ENCODE measurements around the gene BTBD19. TPM values are rescaled to one million over a fixed set of nuclear protein-coding genes. Genes with fewer than 3 reads are reported as not detected.

Gene BTBD19
- total and polyA plus RNA-seq, 9 of the 15 experiments (the other 6 are each of a cell fraction or from before 2014, with no cell fraction given): 0.22 to 2.0 (median 0.95) TPM

DNA sequence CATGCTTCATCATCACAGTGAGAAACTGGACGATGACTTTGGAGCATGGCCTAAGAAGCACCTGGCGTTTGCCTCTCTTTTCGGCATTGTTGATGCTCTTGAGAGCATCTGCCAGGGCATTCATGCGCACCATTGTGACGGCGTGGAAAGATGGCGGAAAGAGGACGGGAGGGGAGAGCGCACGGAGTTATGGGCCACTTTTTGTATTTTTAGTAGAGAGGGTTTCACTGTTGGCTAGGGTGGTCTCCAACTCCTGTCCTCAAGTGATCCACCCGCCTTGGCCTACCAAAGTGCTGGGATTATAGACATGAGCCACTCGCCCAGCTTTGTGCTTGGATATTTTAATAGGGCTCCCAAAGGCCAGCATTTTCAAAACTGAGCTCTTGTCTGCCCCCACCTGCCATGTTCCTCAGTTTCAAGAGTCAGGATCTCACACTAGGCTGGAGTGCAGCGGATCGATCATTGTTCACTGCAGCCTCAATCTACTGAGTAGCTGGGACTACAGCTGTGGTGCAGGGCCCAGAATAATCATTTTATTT lies 27.7 kb upstream of the BTBD19 start (continued):
- TF ChIP-seq, protein P1, sequence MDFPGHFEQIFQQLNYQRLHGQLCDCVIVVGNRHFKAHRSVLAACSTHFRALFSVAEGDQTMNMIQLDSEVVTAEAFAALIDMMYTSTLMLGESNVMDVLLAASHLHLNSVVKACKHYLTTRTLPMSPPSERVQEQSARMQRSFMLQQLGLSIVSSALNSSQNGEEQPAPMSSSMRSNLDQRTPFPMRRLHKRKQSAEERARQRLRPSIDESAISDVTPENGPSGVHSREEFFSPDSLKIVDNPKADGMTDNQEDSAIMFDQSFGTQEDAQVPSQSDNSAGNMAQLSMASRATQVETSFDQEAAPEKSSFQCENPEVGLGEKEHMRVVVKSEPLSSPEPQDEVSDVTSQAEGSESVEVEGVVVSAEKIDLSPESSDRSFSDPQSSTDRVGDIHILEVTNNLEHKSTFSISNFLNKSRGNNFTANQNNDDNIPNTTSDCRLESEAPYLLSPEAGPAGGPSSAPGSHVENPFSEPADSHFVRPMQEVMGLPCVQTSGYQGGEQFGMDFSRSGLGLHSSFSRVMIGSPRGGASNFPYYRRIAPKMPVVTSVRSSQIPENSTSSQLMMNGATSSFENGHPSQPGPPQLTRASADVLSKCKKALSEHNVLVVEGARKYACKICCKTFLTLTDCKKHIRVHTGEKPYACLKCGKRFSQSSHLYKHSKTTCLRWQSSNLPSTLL (IDR thresholded peaks at IDR 0.05): no peak
- TF ChIP-seq SRF (CRISPR knock-in tag; IDR thresholded peaks at IDR 0.05): no peak
- peak; percentile 63 for TF ChIP-seq SUPT5H (IDR thresholded peaks at IDR 0.05)
- peak; percentile 41; the same call in 1 of the 2 replicates for TF ChIP-seq MYNN (IDR thresholded peaks at IDR 0.05)
- no peak for TF ChIP-seq MYNN (CRISPR knock-in tag; IDR thresholded peaks at IDR 0.05)
- TF ChIP-seq STAT5A (IDR thresholded peaks at IDR 0.05; ENCODE audit: borderline replicate concordance, low read length): no peak
- TF ChIP-seq ZNF551 (CRISPR knock-in tag; IDR thresholded peaks at IDR 0.05): 0 out of 2 replicates have a peak, but pooled peaks have one; percentile 36
- TF ChIP-seq, protein P2, sequence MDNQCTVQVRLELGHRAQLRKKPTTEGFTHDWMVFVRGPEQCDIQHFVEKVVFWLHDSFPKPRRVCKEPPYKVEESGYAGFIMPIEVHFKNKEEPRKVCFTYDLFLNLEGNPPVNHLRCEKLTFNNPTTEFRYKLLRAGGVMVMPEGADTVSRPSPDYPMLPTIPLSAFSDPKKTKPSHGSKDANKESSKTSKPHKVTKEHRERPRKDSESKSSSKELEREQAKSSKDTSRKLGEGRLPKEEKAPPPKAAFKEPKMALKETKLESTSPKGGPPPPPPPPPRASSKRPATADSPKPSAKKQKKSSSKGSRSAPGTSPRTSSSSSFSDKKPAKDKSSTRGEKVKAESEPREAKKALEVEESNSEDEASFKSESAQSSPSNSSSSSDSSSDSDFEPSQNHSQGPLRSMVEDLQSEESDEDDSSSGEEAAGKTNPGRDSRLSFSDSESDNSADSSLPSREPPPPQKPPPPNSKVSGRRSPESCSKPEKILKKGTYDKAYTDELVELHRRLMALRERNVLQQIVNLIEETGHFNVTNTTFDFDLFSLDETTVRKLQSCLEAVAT (IDR thresholded peaks at IDR 0.05): peak in 1 of 2 experiments; percentile 68; a peak in 1 of 4 replicates
- TF ChIP-seq, protein P3, sequence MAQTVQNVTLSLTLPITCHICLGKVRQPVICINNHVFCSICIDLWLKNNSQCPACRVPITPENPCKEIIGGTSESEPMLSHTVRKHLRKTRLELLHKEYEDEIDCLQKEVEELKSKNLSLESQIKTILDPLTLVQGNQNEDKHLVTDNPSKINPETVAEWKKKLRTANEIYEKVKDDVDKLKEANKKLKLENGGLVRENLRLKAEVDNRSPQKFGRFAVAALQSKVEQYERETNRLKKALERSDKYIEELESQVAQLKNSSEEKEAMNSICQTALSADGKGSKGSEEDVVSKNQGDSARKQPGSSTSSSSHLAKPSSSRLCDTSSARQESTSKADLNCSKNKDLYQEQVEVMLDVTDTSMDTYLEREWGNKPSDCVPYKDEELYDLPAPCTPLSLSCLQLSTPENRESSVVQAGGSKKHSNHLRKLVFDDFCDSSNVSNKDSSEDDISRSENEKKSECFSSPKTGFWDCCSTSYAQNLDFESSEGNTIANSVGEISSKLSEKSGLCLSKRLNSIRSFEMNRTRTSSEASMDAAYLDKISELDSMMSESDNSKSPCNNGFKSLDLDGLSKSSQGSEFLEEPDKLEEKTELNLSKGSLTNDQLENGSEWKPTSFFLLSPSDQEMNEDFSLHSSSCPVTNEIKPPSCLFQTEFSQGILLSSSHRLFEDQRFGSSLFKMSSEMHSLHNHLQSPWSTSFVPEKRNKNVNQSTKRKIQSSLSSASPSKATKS (CRISPR knock-in tag; IDR thresholded peaks at IDR 0.05): no peak
- TF ChIP-seq RBFOX2 (IDR thresholded peaks at IDR 0.05; ENCODE audit: low read depth, low read length): peak; percentile 8; the same call in 1 of the 2 replicates
- TF ChIP-seq, protein P4, sequence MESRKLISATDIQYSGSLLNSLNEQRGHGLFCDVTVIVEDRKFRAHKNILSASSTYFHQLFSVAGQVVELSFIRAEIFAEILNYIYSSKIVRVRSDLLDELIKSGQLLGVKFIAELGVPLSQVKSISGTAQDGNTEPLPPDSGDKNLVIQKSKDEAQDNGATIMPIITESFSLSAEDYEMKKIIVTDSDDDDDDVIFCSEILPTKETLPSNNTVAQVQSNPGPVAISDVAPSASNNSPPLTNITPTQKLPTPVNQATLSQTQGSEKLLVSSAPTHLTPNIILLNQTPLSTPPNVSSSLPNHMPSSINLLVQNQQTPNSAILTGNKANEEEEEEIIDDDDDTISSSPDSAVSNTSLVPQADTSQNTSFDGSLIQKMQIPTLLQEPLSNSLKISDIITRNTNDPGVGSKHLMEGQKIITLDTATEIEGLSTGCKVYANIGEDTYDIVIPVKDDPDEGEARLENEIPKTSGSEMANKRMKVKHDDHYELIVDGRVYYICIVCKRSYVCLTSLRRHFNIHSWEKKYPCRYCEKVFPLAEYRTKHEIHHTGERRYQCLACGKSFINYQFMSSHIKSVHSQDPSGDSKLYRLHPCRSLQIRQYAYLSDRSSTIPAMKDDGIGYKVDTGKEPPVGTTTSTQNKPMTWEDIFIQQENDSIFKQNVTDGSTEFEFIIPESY (CRISPR knock-in tag; IDR thresholded peaks at IDR 0.05): 0 out of 2 replicates have a peak, but pooled peaks have one; percentile 44
- TF ChIP-seq U2AF2 (optimal IDR thresholded peaks at IDR 0.05; ENCODE audit: low read depth, low read length): no peak
- peak; percentile 92 for TF ChIP-seq POLR2AphosphoS2 (IDR thresholded peaks at IDR 0.05; ENCODE audit: low read length)
- no peak for TF ChIP-seq NCOA2 (IDR thresholded peaks at IDR 0.05; ENCODE audit: partially characterized antibody in 2 of 2)
- TF ChIP-seq, protein P5, sequence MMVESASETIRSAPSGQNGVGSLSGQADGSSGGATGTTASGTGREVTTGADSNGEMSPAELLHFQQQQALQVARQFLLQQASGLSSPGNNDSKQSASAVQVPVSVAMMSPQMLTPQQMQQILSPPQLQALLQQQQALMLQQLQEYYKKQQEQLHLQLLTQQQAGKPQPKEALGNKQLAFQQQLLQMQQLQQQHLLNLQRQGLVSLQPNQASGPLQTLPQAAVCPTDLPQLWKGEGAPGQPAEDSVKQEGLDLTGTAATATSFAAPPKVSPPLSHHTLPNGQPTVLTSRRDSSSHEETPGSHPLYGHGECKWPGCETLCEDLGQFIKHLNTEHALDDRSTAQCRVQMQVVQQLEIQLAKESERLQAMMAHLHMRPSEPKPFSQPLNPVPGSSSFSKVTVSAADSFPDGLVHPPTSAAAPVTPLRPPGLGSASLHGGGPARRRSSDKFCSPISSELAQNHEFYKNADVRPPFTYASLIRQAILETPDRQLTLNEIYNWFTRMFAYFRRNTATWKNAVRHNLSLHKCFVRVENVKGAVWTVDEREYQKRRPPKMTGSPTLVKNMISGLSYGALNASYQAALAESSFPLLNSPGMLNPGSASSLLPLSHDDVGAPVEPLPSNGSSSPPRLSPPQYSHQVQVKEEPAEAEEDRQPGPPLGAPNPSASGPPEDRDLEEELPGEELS (CRISPR knock-in tag; IDR thresholded peaks at IDR 0.05; ENCODE audit: borderline replicate concordance): no peak
- TF ChIP-seq TCF7L2 (IDR thresholded peaks at IDR 0.05; ENCODE audit: low read depth, low read length): no peak
- TF ChIP-seq, protein P6, sequence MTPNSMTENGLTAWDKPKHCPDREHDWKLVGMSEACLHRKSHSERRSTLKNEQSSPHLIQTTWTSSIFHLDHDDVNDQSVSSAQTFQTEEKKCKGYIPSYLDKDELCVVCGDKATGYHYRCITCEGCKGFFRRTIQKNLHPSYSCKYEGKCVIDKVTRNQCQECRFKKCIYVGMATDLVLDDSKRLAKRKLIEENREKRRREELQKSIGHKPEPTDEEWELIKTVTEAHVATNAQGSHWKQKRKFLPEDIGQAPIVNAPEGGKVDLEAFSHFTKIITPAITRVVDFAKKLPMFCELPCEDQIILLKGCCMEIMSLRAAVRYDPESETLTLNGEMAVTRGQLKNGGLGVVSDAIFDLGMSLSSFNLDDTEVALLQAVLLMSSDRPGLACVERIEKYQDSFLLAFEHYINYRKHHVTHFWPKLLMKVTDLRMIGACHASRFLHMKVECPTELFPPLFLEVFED (CRISPR knock-in tag; conservative IDR thresholded peaks at IDR 0.05): peak; percentile 50; the same call in 1 of the 2 replicates

All from K562 (cell line).